HG02970 (cell line): ENCODE results near the gene OXA1L.
"Not testable (repeated sequence)": the region's sequence is repeated elsewhere in the genome, so short reads cannot be mapped to it uniquely, and the experiment has no call there.

Source experiments
- ATAC-seq: cut with Tn5 transposase; IDR thresholded peaks from one replicate; pipeline ENCODE4 v1.9.1; 2021; ENCODE audit warnings: mild to moderate bottlenecking, moderate library complexity, moderate number of reproducible peaks; ENCODE audit not compliant: unreplicated experiment, low FRiP score

The OXA1L gene

DNA sequence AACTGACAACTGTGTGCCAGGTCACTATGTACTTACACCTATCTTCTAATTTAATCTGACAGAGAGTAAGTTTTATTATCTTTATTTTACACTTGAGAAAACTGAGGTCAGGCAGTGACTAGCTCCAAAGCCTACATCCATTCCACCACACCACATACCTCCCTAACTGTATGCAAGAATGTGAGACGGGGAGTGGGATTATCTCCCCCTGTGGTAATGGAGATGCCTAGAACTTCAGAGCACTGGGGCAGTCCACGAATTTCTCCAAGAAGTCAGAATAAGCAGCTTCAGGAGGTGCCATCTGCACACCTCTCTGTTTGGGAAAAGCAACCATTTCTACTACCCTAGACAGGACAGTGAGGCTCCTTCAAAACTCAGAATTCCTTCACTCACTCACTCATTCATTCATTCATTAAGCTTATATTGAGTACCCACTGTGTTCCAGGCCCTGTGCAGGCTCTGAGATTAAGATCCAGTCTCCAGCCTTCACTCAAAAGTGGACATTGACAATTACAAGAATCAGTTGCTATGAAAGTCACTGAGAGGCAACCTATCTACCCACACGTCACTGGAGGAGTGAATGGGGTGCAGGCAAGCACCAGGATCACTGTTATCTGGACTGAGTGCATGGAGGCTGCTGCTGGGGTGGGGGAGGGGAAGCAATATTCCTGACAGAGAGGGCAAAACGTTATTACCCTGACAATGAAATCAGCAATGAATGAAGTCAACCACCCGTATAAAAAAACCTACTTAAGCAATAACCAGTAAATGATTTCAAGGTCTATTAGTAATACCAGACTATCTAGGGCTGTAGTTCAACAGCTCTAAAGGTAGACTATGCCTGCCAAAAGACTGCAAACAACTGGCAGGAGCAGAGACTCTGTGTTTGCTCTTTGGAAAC is 30.8 kb downstream of the OXA1L start:
- no peak for ATAC-seq

DNA sequence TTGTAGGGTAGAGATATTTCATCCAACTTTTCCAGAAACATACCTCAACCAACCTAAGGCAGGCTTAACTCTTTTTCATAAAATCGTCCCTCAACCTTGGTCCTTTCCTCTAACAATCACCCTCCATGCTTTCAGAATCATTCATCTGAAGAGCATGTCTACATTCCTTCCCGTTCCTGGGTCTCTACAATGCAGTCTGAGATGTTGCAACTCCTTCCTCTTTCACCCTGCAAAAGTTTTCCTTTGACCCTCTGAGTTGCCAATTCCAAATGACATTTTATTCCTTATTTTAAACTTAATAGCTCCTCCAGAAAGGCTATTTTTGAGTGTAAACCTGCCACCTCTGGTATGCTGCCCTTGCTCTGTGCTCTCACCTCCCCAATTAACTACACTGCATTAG is 32.0 kb downstream of the OXA1L start:
- no peak for ATAC-seq

DNA sequence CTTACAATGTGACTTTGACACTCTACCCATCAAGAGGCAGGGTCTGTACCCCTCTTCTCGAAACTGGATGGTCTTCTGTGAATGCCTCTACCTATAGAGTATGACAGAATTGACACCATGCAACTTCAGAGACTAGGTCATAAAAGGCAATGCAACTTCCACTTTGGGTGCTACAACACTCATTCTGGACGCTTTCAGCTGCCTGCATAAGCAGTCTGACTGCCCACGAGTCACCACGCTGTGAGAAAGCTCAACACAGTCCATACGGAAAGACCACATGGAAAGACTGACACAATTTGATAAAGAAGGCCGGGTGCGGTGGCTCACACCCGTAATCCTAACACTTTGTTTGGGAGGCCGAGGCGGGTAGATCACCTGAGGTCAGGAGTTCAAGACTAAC is 33.9 kb downstream of the OXA1L start:
- no peak for ATAC-seq

DNA sequence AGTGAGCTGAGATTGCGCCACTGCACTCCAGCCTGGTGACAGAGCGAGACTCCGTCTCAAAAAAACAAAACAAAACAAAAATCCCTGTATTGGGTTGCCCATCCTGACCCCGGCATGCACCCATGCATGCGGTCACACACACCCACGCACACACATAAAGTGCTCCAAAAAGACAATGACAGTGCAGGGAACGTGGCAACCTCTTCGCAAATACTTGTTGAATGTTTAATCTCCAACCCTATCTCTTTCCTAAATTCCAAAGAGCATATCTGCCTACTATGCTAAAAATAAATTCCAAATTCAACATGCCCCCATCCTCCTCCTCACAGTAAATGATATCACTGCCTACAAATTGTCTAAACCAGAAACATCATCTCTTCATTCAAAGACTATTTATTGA is 35.2 kb downstream of the OXA1L start:
- ATAC-seq = no peak

DNA sequence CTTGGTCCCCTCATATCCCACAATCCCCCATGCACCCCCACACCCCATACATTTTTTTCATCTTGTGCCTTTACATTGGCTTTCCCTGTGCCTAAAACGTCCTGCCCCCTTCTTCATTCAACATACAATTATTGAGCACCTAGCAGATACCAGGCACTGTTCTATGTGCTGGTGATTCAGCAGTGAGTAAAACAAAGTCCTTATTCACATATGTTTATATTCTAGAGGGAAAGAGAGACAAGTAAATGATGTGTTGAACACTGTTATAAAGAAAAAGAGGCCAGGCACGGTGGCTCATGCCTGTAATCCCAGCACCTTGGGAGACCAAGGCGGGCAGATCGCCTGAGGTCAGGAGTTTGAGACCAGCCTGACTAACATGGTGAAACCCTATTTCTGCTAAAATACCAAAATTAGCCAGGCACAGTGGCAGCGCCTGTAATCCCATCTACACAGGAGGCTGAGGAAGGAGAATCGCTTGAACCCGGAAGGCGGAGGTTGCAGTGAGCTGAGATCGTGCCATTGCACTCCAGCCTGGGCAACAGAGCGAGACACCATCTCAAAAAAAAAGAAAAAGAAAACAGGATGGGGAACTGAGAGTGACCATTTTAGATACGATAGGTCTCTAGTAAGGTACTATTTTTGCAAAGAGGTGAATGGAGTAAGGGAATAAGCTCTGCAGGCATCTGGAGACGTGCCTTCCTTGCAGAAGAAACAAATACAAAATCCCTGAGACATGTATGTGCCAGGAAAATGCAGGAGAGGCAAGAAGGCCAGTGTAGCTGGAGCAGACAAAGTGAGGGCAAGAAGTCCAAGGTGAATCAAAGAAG is 36.6 kb downstream of the OXA1L start:
- ATAC-seq = no peak

DNA sequence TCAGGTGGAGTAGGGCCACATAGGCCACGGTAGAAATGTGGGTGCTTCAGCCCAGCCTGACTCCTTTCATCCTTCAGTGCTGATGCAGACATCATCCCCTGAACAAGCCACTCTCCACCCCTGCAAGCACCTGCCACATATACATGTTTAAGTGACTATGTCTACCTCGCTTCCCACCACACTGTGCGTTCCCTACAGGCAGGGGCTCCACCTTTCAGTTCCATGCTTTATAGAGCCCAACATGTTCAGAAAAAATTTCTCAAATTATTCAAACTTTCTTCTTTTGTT is 37.1 kb downstream of the OXA1L start:
- no peak for ATAC-seq

DNA sequence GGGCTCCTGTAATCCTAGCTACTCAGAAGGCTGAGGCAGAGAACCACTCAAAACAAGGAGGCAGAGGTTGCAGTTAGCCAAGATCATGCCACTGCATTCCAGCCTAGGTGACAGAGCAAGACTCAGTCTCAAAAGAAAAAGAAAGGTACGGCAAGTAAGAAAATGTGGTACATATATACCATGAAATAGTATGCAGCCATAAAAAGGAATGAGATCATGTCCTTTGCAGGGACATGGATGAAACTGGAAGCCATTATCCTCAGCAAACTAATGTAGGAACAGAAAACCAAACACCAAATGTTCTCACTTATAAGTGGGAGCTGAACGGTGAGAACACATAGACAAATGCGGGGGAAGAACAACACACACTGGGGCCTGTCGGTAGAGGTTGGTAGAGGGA is 38.7 kb downstream of the OXA1L start:
- ATAC-seq = not testable (repeated sequence)

DNA sequence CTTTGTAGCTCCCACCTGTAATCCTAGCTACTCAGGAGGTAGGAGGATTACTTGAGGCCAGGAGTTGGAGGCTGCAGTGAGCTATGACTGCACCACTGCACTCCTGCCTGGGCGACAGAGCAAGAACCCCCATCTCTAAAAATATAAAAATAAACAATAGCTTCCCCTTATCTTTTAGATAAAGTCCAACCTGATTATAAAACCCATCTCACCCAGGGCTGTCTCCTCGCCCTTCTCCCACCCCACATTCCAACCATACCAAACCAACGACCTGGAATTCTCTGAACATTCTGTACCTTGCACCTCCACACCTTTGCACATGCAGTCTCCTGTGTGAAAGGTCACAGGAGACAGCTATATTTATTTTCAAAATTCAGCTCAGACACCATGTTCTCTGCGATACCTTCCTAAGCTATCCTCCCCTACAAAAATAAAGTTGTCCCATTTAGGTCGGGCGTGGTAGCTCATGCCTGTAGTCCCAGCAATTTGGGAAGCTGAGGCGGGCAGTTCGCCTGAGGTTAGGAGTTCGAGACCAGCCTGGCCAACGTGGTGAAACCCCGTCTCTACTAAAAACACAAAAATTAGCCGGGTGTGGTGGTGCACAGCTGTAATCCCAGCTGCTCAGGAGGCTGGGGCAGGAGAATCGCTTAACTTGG is 41.1 kb downstream of the OXA1L start:
- ATAC-seq = no peak

DNA sequence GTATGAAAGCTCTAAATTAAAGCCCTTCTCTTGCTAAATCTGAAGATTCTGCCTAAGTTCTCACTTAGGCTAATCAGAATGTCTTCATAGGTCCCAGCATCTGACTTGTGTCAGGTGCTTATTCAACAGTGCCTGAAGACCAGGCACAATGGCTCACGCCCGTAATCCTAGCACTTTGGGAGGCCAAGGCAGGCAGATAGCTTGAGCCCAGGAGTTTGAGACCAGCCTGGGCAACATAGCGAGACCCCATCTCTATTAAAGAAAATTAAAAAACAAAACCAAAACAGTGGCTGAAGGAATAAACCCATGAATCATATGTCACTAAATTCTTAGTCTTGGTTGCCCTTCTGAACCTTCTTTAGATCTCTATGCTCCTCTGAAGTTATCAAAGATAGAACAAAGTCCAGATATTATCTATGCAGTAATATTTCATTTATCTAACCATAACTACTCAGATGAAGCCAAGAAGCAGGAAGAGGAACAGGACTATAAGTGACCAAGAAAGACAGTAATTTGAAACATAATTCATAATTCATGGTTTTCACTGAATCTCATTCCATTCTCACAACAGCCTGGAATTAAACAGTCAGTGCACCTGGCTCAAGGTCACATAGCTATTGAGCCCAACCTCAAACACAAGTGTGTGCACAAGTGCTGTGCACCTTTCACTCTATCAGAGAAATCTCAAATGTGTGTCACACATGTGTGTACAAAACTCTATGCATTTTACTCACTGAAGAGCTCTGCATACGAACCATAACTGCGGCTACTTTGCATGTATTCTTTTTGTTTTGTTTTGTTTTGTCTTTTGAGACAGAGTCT is 42.1 kb downstream of the OXA1L start:
- no peak for ATAC-seq

DNA sequence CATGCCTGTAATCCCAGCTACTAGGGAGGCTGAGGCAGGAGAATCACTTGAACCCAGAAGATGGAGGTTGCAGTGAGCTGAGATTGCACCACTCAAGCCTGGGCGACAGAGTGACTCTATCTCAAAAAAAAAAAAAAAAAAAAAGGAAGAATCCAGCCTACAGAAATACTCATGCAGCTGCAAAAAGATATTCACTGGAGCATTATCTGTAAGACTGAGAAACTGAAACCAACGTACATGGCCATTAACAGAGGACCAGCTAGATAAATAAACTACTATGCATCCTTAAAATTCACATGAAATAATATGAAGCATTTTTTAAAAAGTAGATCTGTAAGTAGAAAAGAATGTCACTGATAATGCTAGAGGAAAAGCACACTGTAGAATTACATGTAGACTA is 45.2 kb downstream of the OXA1L start:
- ATAC-seq = no peak

DNA sequence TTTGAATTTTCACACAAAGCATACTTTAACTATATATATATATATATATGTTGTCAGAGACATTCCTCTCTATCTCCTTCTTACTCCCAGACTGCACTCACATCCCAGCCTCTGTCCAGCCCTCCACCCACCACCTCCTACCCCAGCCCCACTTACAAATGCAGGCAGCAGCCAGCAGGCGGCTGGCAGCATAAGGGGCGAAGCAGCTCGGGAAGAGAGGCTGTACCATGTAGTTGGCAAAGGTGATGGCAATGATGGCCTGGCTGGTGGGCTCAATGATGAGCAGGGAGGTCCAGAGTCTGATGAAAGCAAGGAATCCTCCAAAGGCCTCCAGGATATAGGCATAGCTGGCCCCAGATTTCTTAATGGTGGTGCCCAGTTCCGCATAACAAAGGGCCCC is 46.3 kb downstream of the OXA1L start:
- no peak for ATAC-seq

DNA sequence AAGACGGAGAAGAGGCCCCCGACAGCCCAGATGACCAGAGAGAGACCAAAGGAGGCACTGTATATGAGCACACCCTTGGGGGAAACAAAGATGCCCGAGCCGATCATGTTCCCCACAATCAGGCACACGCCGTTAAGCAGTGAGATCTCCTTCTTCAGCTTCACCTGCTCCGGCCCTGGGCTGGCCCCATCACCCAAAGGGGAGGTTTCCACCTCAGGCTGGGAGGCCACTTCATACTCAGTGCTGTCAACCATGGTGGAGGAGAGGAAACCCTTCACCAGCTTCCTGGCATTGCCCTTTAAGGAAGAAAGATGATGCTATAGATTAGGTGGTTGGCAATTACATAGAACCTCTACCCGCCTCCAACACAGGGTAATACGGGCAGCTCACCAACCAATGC is 46.7 kb downstream of the OXA1L start:
- no peak for ATAC-seq

DNA sequence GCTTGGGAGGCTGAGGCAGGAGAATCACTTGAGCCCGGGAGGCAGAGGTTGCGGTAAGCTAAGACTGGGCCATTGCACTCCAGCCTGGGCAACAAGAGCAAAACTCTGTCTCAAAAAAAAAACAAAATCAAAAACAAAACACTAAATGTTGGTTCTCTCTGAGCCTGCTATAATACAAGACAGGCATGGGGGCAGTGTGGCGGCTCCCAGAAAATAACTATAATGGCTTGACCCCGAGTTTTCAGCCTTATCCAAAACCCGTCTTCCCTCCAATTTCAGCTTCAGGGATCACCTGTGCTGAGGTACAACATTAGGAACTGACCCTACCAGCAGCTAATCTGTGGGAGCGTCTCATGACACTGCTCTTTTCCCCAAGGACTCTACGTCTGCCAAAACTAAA is 47.9 kb downstream of the OXA1L start:
- no peak for ATAC-seq

DNA sequence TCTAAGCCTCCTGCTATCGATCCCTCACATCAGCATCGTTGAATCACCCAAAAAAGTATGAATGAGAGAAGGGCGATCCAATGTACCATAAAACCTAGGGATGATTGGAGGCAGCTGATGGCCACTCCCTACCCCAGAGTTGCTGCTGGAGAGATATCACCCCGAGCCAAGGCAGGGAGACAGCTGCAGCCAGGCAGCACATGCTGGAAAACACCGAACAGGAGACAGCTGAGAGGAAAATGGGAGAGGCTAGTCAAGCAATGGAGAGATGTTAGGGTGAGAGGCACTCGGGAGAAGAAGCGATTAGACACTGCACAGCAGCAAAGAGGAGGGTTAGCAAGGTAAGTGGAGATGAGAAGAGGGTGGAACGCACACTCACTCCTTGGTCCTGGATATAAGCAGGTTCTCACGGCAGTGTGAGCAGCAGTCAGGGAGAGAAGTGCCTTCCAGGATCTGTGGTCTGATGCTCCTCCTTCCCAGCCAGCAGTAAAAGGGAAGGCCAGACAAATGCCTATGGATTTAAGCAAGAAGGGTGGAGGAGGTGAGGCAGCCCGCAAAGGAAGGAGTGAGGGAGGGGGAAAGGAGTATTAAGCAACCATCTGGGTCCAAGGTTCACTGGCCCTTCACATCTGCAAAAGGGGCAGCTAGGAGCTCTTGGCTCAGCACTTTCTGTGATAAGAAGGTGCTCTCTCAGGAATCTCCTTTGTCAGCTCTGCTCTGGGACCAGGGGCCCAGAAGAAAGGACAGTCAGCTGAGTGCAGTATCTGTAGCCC is 48.6 kb downstream of the OXA1L start, which contains the start of gene SLC7A7:
SLC7A7 (minus strand) TSS at position 495 of the 773 bp plus-strand sequence. CDS start 2,037 bp downstream, outside the sequence.
- no peak for ATAC-seq

DNA sequence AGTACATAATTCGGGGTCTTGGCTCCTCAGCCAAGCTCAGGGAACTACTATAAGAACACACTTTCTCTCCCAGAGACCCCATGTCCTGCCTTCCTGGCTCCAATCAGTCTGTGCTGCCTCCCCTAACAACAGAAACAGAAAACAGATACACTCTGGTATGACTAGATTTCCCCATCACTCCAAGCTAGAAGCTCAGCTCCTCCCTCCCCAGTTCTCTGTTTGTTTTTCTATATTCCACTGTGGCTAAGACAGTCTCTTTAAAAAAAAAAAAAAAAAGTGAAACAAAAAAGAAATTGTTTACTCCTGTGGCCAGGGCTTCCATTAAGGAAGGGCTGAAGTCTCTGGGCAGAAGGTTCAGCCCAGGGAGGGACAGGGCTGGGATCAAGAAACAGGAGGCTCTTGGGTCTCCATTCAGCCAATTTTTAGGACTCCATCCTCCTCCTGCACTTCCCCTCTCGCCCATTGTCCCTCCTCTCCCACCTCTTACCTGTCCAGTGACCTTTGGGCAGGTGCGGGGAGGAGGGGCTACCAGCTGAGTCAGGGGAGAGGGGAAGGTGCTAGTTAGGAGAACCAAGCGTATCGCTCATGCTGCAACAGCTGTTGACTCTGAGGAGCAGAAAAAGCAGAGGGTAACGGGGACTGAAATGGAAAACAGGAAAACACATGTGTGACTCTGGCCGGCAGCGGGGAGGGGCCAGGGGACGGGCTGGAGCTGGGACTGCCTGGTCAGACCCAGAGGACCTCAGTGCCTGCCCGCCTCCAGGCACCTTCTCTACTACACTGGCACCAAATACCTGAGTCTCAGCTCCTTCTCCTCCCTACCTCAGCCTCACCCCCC is 52.9 kb downstream of the OXA1L start:
- no peak for ATAC-seq

DNA sequence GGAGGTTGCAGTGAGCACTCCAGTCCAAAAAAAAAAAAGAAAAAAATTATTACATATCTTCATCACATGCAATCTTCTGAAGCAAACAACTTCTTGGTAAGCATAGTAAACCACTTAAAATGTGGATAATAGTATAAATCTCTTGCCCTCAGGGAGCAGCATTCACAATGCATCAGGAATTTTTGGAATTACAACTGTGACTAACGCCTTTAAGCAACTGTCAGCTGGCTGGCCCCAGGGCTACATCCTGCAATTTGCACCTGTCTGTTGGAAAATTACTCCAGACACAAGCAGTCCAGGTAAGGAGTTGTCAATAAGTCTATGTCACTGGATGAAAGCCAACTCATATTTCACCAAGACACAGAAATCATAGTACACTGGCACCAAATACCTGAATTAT is 54.2 kb downstream of the OXA1L start:
- ATAC-seq = no peak

DNA sequence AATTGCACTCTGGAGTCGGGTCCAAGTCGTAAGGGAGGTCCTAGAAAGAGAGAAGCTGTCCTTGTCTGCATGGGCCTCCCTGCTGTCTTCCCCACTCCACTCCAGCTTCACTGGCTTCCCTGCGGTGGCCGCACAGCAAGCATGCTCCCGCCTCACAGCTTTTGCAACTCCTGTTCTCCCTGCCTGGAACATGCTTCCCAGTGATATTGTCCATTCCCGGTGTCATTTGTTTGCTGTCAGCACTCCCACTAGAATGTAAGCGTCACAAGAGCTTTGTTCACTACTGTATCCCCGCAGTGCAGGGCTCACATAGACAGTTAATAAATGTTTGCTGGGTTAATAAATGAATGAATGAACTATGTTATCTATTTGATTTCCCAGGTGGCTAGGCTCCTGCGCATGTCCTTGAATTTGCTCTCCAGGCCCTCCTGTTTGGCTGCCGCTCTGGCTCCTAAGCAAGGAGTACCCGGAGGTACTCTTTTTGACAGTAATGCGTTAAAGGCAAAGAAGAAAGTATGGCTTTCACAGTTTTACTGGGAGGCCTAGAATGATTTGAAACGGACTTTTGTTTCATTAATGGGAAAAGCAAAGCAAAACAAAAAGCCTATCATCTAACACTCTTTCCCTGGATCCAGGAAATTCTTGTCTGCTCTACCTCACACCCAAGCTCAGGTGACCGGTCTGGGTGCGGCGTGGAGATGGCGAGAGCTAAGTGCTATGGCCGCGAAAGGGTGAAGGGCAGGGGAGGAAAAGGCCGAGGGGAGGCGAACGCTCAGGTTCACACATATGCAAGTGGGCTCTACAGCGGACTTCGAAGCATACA is 54.9 kb downstream of the OXA1L start:
- no peak for ATAC-seq

DNA sequence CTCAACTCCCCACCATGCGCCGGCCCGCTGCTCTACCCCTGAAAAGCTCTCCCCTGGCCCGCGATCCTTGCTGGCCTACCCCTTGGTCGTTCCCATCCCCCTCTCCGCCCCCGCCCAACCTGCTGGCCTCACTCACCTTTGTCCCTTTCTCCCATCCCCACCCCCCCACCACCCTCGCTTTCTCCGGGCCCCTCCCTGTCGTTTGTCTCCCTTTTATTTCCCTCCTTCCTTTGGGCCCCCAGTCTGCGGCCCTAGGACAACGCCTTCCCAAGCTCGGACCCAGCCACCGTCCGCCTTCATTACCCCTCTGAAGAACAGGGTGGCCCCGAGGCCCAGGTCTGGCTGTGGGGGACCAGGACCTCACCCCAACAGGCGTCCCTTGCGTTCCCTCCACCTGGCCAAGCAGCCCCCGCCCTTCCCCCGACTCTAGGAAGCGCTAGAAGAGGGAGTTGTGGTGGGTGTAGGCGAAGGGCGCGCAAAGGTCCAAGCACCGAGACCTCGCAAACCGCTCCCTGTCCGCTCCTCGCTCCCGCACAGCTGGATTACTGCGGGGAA is 55.6 kb downstream of the OXA1L start:
- no peak for ATAC-seq
